ENCODE results near the gene PLEKHA6.

The PLEKHA6 gene, protein sequence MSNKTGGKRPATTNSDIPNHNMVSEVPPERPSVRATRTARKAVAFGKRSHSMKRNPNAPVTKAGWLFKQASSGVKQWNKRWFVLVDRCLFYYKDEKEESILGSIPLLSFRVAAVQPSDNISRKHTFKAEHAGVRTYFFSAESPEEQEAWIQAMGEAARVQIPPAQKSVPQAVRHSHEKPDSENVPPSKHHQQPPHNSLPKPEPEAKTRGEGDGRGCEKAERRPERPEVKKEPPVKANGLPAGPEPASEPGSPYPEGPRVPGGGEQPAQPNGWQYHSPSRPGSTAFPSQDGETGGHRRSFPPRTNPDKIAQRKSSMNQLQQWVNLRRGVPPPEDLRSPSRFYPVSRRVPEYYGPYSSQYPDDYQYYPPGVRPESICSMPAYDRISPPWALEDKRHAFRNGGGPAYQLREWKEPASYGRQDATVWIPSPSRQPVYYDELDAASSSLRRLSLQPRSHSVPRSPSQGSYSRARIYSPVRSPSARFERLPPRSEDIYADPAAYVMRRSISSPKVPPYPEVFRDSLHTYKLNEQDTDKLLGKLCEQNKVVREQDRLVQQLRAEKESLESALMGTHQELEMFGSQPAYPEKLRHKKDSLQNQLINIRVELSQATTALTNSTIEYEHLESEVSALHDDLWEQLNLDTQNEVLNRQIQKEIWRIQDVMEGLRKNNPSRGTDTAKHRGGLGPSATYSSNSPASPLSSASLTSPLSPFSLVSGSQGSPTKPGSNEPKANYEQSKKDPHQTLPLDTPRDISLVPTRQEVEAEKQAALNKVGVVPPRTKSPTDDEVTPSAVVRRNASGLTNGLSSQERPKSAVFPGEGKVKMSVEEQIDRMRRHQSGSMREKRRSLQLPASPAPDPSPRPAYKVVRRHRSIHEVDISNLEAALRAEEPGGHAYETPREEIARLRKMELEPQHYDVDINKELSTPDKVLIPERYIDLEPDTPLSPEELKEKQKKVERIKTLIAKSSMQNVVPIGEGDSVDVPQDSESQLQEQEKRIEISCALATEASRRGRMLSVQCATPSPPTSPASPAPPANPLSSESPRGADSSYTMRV

DNA sequence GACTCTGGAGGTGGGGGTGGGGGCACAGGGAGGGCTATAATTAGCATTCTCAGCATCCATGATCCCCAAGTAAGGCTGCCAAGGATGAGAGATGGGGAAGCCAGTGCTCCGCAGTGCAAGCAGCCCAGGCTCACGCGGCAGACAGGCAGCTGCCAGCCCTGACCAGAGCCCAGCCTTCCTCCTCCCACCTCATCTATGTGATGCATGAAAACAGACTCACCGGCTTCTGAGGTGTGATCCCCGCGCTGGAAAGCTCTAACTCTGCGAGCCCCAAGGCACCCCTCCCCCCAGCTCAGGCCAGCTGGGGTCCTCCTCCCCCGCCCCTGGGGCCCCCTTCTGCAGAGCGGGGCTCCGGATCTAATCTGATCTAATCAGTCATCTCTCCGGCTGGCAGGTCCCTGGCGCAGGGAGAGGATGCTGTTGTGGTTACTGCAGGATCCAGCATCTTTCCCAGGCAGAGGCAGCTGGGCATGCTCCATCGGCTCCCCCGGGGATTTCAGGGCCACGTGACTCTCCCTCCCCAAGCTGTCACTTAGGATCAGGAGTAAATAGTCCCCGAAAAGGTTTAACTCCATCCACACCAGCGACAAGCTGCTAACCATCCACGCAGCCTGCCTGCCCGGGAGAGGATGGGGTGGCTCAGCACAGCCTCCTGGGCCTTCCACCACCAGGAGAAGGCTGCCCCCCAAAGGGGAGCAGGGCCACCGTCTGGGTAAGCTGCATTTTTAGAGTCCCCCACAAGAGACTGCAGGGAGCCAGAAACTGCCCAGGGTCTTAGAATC is at the start of gene PLEKHA6:
TSS of gene PLEKHA6 (minus strand) at position 456 of the 782 bp plus-strand sequence. CDS start 86,202 bp downstream, outside the sequence.
- H3K4me3 ChIP-seq (ENCODE audit: low read depth, low read length) = no peak within 1 kb of the TSS
- TF ChIP-seq, protein P1, sequence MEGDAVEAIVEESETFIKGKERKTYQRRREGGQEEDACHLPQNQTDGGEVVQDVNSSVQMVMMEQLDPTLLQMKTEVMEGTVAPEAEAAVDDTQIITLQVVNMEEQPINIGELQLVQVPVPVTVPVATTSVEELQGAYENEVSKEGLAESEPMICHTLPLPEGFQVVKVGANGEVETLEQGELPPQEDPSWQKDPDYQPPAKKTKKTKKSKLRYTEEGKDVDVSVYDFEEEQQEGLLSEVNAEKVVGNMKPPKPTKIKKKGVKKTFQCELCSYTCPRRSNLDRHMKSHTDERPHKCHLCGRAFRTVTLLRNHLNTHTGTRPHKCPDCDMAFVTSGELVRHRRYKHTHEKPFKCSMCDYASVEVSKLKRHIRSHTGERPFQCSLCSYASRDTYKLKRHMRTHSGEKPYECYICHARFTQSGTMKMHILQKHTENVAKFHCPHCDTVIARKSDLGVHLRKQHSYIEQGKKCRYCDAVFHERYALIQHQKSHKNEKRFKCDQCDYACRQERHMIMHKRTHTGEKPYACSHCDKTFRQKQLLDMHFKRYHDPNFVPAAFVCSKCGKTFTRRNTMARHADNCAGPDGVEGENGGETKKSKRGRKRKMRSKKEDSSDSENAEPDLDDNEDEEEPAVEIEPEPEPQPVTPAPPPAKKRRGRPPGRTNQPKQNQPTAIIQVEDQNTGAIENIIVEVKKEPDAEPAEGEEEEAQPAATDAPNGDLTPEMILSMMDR (IDR thresholded peaks at IDR 0.05; ENCODE audit: control insufficient read depth, extremely low read depth, insufficient read depth) = no peak
- no peak for DNase-seq (ENCODE audit: low read depth)

DNA sequence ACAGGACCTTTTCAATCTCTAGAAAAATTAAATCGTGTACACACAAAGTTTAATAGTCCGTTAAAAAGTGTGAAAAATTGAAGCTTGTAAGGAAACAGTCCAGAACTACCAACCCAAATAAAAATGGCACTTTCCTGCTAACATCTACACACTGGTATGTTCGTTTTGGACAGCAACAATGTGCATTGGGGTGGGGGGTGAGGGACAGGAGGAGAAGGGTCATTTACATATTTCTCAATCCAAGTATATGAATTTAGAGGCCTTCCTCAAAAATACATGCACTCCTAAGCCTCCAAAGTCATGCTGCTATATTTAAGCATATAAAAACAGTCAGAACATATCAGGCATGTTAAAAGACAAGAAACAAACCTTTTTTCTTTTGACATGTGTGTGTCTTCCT is 49.4 kb upstream of the PLEKHA6 start:
- DNase-seq (ENCODE audit: low read depth) = no peak
- H3K4me3 ChIP-seq (ENCODE audit: low read depth, low read length) = peak overlapping the region; percentile 78
- TF ChIP-seq, protein P1 (IDR thresholded peaks at IDR 0.05; ENCODE audit: control insufficient read depth, extremely low read depth, insufficient read depth) = no peak

DNA sequence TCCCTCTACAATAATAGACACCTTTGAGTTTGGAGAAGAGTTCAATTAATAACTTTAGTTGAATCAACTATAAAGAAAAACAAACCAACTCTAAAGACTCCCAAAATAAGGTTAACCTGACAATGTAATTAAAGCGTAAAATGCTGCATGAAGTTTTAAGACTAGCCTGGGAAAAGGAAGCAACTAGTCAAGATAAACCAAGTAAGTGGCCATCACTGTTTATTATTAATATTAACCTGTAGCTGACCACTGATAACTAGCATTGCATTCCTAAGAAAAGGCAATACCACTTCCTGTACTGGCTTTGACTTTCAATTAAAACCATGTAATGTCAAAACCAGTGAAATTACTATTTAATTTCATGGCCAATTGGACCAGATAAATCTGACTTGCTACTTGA is 48.9 kb upstream of the PLEKHA6 start:
- H3K4me3 ChIP-seq (ENCODE audit: low read depth, low read length) = peak overlapping the region; percentile 78
- TF ChIP-seq, protein P1 (IDR thresholded peaks at IDR 0.05; ENCODE audit: control insufficient read depth, extremely low read depth, insufficient read depth) = no peak
- DNase-seq (ENCODE audit: low read depth) = no peak

DNA sequence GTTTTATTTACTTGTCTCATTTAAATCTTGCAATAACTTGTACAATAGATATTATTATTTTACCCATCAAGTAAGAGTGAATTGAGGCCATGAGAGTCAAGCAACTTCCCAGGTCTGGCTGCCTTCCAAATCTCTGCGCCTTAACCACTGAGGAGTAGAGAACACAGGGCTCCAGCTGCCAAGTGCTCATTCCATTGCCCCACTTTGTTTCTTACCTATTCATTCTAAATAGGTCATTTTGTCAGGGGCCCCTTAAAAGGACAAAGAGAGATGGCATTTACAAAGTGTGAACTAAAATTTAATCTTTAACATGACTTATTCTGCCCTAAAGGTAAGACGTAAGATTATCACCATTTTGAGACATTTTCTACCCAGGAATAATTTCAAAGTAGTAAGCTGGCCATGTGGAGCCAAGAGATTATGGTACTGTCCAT is 48.4 kb upstream of the PLEKHA6 start:
- TF ChIP-seq, protein P1 (IDR thresholded peaks at IDR 0.05; ENCODE audit: control insufficient read depth, extremely low read depth, insufficient read depth) = no peak
- peak overlapping the region; percentile 78 for H3K4me3 ChIP-seq (ENCODE audit: low read depth, low read length)
- DNase-seq (ENCODE audit: low read depth) = no peak

DNA sequence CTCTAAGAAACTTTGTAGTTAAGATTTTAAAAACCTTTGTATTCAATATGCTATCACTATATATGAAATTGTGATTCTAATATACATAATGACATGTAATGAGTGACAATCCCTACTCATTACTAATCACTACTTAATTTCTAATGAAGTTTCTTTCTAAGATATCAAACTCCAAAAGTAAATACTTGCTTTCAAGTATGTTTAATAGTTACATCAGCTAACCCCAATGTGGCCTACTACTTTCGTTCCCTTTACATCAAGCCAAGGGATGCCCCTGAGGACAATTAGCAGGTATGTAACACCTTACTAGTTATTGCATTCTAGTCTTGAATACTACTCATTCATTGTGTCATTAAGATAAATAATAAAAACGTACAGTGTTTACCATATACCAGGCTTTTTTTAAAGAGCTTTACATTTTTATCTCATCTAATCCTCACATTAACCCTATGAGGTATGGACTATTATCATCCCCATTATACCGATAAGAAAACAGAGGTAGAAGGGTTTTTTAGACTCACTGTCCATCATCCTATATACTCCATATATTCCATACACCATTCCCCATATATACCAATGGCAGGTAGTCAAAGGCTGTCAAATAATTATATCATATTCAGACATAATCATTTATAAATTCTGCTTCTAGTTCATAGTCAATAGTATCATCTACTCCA is 47.7 kb upstream of the PLEKHA6 start:
- TF ChIP-seq, protein P1 (IDR thresholded peaks at IDR 0.05; ENCODE audit: control insufficient read depth, extremely low read depth, insufficient read depth) = no peak
- peak overlapping the region; percentile 78 for H3K4me3 ChIP-seq (ENCODE audit: low read depth, low read length)
- DNase-seq (ENCODE audit: low read depth) = no peak

DNA sequence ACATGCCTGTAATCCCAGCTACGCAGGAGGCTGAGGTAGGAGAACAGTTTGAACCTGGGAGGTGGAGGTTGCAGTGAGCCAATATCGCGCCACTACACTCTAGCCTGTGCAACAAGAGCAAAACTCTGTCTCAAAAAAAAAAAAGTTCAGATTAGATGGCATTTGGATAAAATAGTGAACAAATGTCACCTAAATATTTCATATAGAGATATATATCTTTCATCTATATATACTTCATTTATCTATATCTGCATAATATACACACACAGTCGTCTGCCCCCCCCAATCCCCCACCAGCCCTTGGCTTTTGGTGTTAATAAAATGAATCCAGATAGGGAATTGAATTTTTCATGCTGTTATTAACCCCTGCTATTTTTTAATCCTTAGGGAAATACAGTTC is 46.9 kb upstream of the PLEKHA6 start:
- peak overlapping the region; percentile 78 for H3K4me3 ChIP-seq (ENCODE audit: low read depth, low read length)
- TF ChIP-seq, protein P1 (IDR thresholded peaks at IDR 0.05; ENCODE audit: control insufficient read depth, extremely low read depth, insufficient read depth) = no peak
- no peak for DNase-seq (ENCODE audit: low read depth)

Measured in LNCaP clone FGC (cell line).